SU-DHL-6 (cell line): ENCODE measurements around the gene NXT1.

ENCODE experiments used
- H2AFZ ChIP-seq: fragments of 200-600 bp; sonication (generic); 2 replicates; pipeline ENCODE4 v1.6.1; 2014; ENCODE audit warnings: low read depth, mild to moderate bottlenecking, moderate library complexity, mixed read lengths, antibody characterized with exemption, low read length; ENCODE audit not compliant: severe bottlenecking
- H3F3A ChIP-seq: fragments of 200-600 bp; shearing (Covaris generic); 2 replicates; pipeline ENCODE4 v1.6.0; 2016; ENCODE audit warnings: antibody characterized with exemption, mild to moderate bottlenecking; ENCODE audit not compliant: insufficient read depth
- H3K27ac ChIP-seq: fragments of 200-600 bp; sonication (generic); 2 replicates; pipeline ENCODE4 v1.5.1; 2016; ENCODE audit warnings: low read depth, mild to moderate bottlenecking, low read length, moderate library complexity, mixed read lengths
- H3K27me3 ChIP-seq: fragments of 200-600 bp; sonication (generic), shearing (Covaris generic); 2 replicates; pipeline ENCODE4 v1.6.0; 2014; ENCODE audit warnings: mild to moderate bottlenecking, low read length
- H3K36me3 ChIP-seq: fragments of 200-600 bp; sonication (generic); 2 replicates; pipeline ENCODE4 v1.6.1; 2014; ENCODE audit warnings: mild to moderate bottlenecking, low read length, mixed read lengths
- H3K4me2 ChIP-seq: fragments of 300-600, 200-600 bp; shearing (Covaris generic), sonication (generic); 2 replicates; pipeline ENCODE4 v1.6.0; 2014; ENCODE audit warnings: low read length, low read depth, mild to moderate bottlenecking; ENCODE audit not compliant: poor library complexity, severe bottlenecking
- H3K4me3 ChIP-seq: fragments of 200-600 bp; sonication (generic); 2 replicates; pipeline ENCODE4 v1.5.1; 2014; ENCODE audit warnings: antibody characterized with exemption, low read length, mild to moderate bottlenecking, mixed read lengths; ENCODE audit not compliant: insufficient read depth, poor library complexity, severe bottlenecking
- H3K79me2 ChIP-seq: fragments of 200-600 bp; sonication (generic); 2 replicates; pipeline ENCODE4 v1.6.1; 2014; ENCODE audit warnings: mild to moderate bottlenecking, low read length, moderate library complexity; ENCODE audit not compliant: insufficient read depth
- H3K9ac ChIP-seq: fragments of 200-600 bp; sonication (generic); 2 replicates; pipeline ENCODE4 v1.7.0; 2014; ENCODE audit warnings: mild to moderate bottlenecking, low read length
- H3K9me2 ChIP-seq: fragments of 200-600 bp; sonication (generic); replicated peaks from 2 replicates; pipeline ENCODE4 v1.6.1; 2014; ENCODE audit warnings: low read length; ENCODE audit not compliant: insufficient read depth
- H3K9me3 ChIP-seq: fragments of 200-600 bp; sonication (generic); 2 replicates; pipeline ENCODE4 v1.6.1; 2014; ENCODE audit warnings: low read length, mixed read lengths; ENCODE audit not compliant: insufficient read depth
- H4K20me1 ChIP-seq: fragments of 200-600 bp; sonication (generic); 2 replicates; pipeline ENCODE4 v1.6.1; 2014; ENCODE audit warnings: low read depth, mild to moderate bottlenecking, antibody characterized with exemption, low read length, moderate library complexity, mixed read lengths
- EZH2phosphoT487 ChIP-seq: fragments of 200-600 bp; sonication (generic), shearing (Covaris generic); conservative IDR thresholded peaks from 2 replicates; pipeline ENCODE4 v1.6.1; 2018; ENCODE audit warnings: mild to moderate bottlenecking, antibody characterized with exemption, low read length, moderate library complexity, mixed read lengths
- TF ChIP-seq, protein P1 (sequence below): fragments of 200-600 bp; sonication (generic); IDR thresholded peaks from one replicate; pipeline ENCODE4 v1.5.1; 2017; ENCODE audit warnings: antibody characterized with exemption, mild to moderate bottlenecking, low read length, moderate library complexity; ENCODE audit not compliant: insufficient read depth, poor library complexity, severe bottlenecking

Gene NXT1

DNA sequence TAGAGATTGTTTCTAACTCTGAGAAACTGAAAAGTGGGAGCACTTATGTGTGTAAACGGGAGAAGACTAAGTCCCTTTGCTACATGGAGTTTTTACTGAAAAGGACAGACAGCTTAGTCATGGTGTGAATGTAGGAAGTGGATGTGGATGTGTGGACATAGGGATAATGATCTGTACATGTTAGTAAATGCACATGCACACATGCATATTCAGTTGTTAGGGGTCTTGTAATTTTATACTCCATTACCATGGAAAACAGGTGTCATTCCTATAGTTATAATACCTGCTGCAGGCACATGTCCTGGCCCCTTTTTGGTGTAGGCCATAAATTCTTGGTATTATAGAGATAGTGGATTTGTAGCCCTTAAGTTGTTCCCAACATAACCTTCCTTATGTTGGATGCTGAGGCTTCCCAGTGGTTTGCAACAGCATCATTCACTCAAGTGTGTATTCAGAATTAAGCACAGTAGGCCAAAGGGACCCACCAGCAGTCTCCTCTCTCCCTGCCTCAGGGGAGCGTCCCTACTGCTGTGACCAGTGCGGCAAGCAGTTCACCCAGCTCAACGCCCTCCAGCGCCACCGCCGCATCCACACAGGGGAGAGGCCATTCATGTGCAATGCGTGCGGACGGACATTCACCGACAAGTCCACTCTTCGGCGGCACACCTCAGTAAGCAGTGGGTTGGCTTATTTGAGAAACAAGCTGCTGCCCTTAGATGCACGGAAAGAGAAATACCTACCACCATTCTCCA, 18.7 kb downstream of the NXT1 start:
- peaks cover 42% of the 10 kb centered on the region for H3K79me2 ChIP-seq
- peaks cover 4% of the 10 kb centered on the region; the same call in 1 of the 2 replicates for H3F3A ChIP-seq
- no peaks in the 10 kb centered on the region for H3K9me2 ChIP-seq
- H2AFZ ChIP-seq = no peak overlapping the region
- TF ChIP-seq EZH2phosphoT487 = no peak
- TF ChIP-seq, protein P1, sequence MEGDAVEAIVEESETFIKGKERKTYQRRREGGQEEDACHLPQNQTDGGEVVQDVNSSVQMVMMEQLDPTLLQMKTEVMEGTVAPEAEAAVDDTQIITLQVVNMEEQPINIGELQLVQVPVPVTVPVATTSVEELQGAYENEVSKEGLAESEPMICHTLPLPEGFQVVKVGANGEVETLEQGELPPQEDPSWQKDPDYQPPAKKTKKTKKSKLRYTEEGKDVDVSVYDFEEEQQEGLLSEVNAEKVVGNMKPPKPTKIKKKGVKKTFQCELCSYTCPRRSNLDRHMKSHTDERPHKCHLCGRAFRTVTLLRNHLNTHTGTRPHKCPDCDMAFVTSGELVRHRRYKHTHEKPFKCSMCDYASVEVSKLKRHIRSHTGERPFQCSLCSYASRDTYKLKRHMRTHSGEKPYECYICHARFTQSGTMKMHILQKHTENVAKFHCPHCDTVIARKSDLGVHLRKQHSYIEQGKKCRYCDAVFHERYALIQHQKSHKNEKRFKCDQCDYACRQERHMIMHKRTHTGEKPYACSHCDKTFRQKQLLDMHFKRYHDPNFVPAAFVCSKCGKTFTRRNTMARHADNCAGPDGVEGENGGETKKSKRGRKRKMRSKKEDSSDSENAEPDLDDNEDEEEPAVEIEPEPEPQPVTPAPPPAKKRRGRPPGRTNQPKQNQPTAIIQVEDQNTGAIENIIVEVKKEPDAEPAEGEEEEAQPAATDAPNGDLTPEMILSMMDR = no peak
- H3K9ac ChIP-seq = no peak overlapping the region
- no peaks in the 10 kb centered on the region for H3K9me3 ChIP-seq
- H3K27ac ChIP-seq = no peak overlapping the region
- no peak overlapping the region for H3K4me3 ChIP-seq
- H3K36me3 ChIP-seq = peaks cover 15% of the 10 kb centered on the region; the same call in 1 of the 2 replicates
- H3K27me3 ChIP-seq = no peaks in the 10 kb centered on the region
- no peak overlapping the region for H3K4me2 ChIP-seq
- peaks cover 4% of the 10 kb centered on the region; the same call in 1 of the 2 replicates for H4K20me1 ChIP-seq

DNA sequence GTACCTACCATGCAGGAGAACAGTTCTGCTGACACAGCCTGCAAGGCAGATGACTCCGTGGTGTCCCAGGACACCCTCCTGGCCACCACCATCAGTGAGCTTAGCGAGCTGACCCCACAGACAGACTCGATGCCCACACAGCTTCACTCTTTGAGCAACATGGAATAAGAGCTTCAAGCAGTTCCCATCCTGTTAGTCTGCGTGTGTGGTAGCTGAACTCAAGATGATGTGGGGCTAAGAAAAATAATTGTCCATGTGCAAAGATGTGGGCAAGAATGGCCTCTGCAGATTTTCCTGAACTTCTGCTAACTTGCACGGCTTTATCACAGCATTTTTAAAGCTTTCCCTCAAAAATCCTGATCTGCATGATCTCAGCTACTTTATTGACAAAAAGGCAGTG, 19.7 kb downstream of the NXT1 start:
- Histone ChIP-seq H3K27ac (no peak overlapping the region), H4K20me1 (peaks cover 4% of the 10 kb centered on the region; the same call in 1 of the 2 replicates), H3K9me3 (no peaks in the 10 kb centered on the region), H3K79me2 (peaks cover 32% of the 10 kb centered on the region), H3K36me3 (peaks cover 11% of the 10 kb centered on the region; the same call in 1 of the 2 replicates), H3K9me2 (no peaks in the 10 kb centered on the region), H3F3A (peaks cover 5% of the 10 kb centered on the region; the same call in 1 of the 2 replicates), H3K4me2 (no peak overlapping the region), H3K9ac (no peak overlapping the region), H3K4me3 (no peak overlapping the region), H2AFZ (no peak overlapping the region), H3K27me3 (no peaks in the 10 kb centered on the region)
- TF ChIP-seq, protein P1 = no peak
- no peak for TF ChIP-seq EZH2phosphoT487

DNA sequence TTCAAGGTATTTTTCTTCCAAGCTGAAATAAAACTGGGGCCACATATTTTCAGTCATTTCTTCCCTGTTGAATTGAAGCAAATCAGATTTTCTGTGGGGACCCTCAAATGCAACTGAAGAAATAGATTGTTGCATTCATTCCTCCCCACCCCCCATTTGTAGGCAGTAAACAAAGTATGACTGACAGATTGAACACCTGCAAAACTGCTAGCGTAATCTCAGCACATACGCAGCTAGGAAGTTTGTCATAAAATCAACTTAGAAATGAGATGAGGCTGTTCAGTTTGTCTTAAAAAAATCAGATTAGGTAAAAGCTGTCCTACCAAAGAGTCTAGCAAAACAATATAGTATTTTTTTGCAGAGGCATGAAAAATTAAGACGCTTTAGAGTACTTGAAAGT, 20.3 kb downstream of the NXT1 start:
- no peaks in the 10 kb centered on the region for H3K9me3 ChIP-seq
- H3K79me2 ChIP-seq = peaks cover 26% of the 10 kb centered on the region
- peaks cover 8% of the 10 kb centered on the region; the same call in 1 of the 2 replicates for H3F3A ChIP-seq
- H3K9me2 ChIP-seq = no peaks in the 10 kb centered on the region
- H3K9ac ChIP-seq = no peak overlapping the region
- peaks cover 11% of the 10 kb centered on the region; the same call in 1 of the 2 replicates for H3K36me3 ChIP-seq
- no peak overlapping the region for H3K4me2 ChIP-seq
- no peaks in the 10 kb centered on the region for H3K27me3 ChIP-seq
- H2AFZ ChIP-seq = no peak overlapping the region
- TF ChIP-seq EZH2phosphoT487 = no peak
- TF ChIP-seq, protein P1 = no peak
- peaks cover 4% of the 10 kb centered on the region; the same call in 1 of the 2 replicates for H4K20me1 ChIP-seq
- no peak overlapping the region for H3K27ac ChIP-seq
- H3K4me3 ChIP-seq = no peak overlapping the region
